Natural killer cell (primary cell): ENCODE data around the gene POU6F2. TPM values are rescaled to one million over a fixed set of nuclear protein-coding genes. Genes with fewer than 3 reads are reported as not detected.

Experiments
- ATAC-seq, 3 donors: fragments of 150-1000 bp in 2 of 3; fragments of 200-7000 bp in 1 of 3; cut with Tn5 transposase; 1 replicate in 1 of 3; 2 replicates in 2 of 3; pipeline ENCODE4 v1.10.0; 2021; ENCODE audit warnings: mild to moderate bottlenecking in 2 of 3, moderate library complexity in 2 of 3
- DNase-seq, 2 donors: peaks; one replicate each; pipeline versions ENCODE4 v3.0.0 to v3.0.0-alpha.2; 2013 to 2021; ENCODE audit warnings: mixed read lengths in 1 of 2
- H3K27ac ChIP-seq: one replicate; pipeline ENCODE4 v1.5.1; 2013; ENCODE audit warnings: mild to moderate bottlenecking, low read length
- H3K27me3 ChIP-seq: one replicate; pipeline ENCODE4 v1.6.1; 2013; ENCODE audit warnings: low read length; ENCODE audit not compliant: control insufficient read depth, insufficient read depth
- H3K36me3 ChIP-seq: one replicate; pipeline ENCODE4 v1.6.1; 2013; ENCODE audit warnings: low read length; ENCODE audit not compliant: control insufficient read depth, insufficient read depth
- H3K4me1 ChIP-seq: one replicate; pipeline ENCODE4 v1.6.1; 2013; ENCODE audit warnings: low read length; ENCODE audit not compliant: control insufficient read depth, insufficient read depth
- H3K4me3 ChIP-seq: one replicate; pipeline ENCODE4 v1.5.1; 2013; ENCODE audit warnings: low read length
- H3K9me3 ChIP-seq: one replicate; pipeline ENCODE4 v1.6.1; 2013; ENCODE audit warnings: low read length; ENCODE audit not compliant: control insufficient read depth, insufficient read depth
- H3K27ac Mint-ChIP-seq, 2 donors: one replicate each; pipeline ENCODE4 v1.8.0; 2022; ENCODE audit warnings: mild to moderate bottlenecking in 2 of 2, mixed read lengths in 2 of 2, moderate library complexity in 1 of 2
- H3K27me3 Mint-ChIP-seq, 2 donors: one replicate each; pipeline ENCODE4 v1.8.0; 2022; ENCODE audit warnings: low read depth in 2 of 2, mixed read lengths in 2 of 2
- H3K36me3 Mint-ChIP-seq: one replicate; pipeline ENCODE4 v1.8.0; 2022; ENCODE audit warnings: mixed read lengths
- H3K4me1 Mint-ChIP-seq, 2 donors: one replicate each; pipeline ENCODE4 v1.8.0; 2022; ENCODE audit warnings: mixed read lengths in 2 of 2
- H3K4me3 Mint-ChIP-seq: one replicate; pipeline ENCODE4 v1.8.0; 2022; ENCODE audit warnings: mild to moderate bottlenecking, moderate library complexity, mixed read lengths
- H3K9me3 Mint-ChIP-seq, 2 donors: one replicate each; pipeline ENCODE4 v1.8.0; 2022; ENCODE audit warnings: mixed read lengths in 2 of 2
- CTCF ChIP-seq: fragments of 200-600 bp; IDR thresholded peaks from one replicate; pipeline ENCODE4 v1.8.0; 2022; ENCODE audit warnings: antibody characterized with exemption
- WGBS: methylation state at CpG from one replicate; pipeline ENCODE4 v1.1.7; 2013; ENCODE audit warnings: missing lambda C conversion rate; ENCODE audit not compliant: insufficient coverage; 5-methylcytosine and 5-hydroxymethylcytosine counted together
- intact Hi-C: fragments of 100-400 bp; cut with micrococcal nuclease; formaldehyde crosslinking; loops from one replicate; pipeline ENCODE4 v1.14.2; 2022
- total RNA-seq, 4 donors: library from RNA; stranded (reverse); fragments of 120-200 nt in 1 of 4; gene quantifications; one replicate each; pipeline versions ENCODE4 v1.2.3 to v1.2.4, GENCODE V29; 2013 to 2022

Gene POU6F2
- total RNA-seq, 3 donors from 2014 or later (not counting 1 experiment from before 2014, with no cell fraction given) = 0.28 to 0.29 TPM; not detected in 1

- no peak overlapping the region for H3K4me3 ChIP-seq
- Mint-ChIP-seq H3K9me3 (no peaks in the 10 kb centered on the region), H3K27ac (no peak overlapping the region), H3K36me3 (no peaks in the 10 kb centered on the region), H3K4me1 (no peaks in the 10 kb centered on the region), H3K4me3 (no peak overlapping the region), H3K27me3 (peaks cover 8 to 14% of the 10 kb centered on the region in 2 donors)
- no peaks in the 10 kb centered on the region for H3K9me3 ChIP-seq
- no peak for TF ChIP-seq CTCF
- intact Hi-C loops = no loop called here
- WGBS = no CpG with 5 or more reads among the region's 1 CpG
- no peak overlapping the region for H3K27ac ChIP-seq
- no peak for DNase-seq
- H3K36me3 ChIP-seq = no peaks in the 10 kb centered on the region
- ATAC-seq = no peak
- no peaks in the 10 kb centered on the region for H3K27me3 ChIP-seq
- no peaks in the 10 kb centered on the region for H3K4me1 ChIP-seq
Measured at GRCh38 chr7:39383136-39383535, 405.4 kb downstream of the POU6F2 start.

- Histone ChIP-seq H3K36me3 (no peaks in the 10 kb centered on the region), H3K27me3 (no peaks in the 10 kb centered on the region), H3K27ac (no peak overlapping the region), H3K9me3 (no peaks in the 10 kb centered on the region), H3K4me3 (no peak overlapping the region), H3K4me1 (no peaks in the 10 kb centered on the region)
- WGBS = 92% methylated on average over 2 of the region's 2 CpGs
- DNase-seq (no peak), ATAC-seq (no peak)
- Mint-ChIP-seq H3K27ac (no peak overlapping the region), H3K36me3 (no peaks in the 10 kb centered on the region), H3K4me3 (no peak overlapping the region), H3K4me1 (no peaks in the 10 kb centered on the region), H3K9me3 (no peaks in the 10 kb centered on the region), H3K27me3 (peaks cover 6 to 14% of the 10 kb centered on the region in 2 donors)
- intact Hi-C loops = no loop called here
- TF ChIP-seq CTCF = no peak
Measured at GRCh38 chr7:39384386-39384785, 406.7 kb downstream of the POU6F2 start.

GRCh38 chr7:39386718-39387117 lies 409.0 kb downstream of the POU6F2 start:
- no peak for TF ChIP-seq CTCF
- no peak overlapping the region for H3K4me3 Mint-ChIP-seq
- H3K27me3 ChIP-seq = no peaks in the 10 kb centered on the region
- no peaks in the 10 kb centered on the region for H3K36me3 ChIP-seq
- H3K27me3 Mint-ChIP-seq = peaks cover 0 to 12% of the 10 kb centered on the region in 2 donors
- no peak overlapping the region for H3K4me3 ChIP-seq
- no peak for ATAC-seq
- no peak overlapping the region for H3K27ac Mint-ChIP-seq
- H3K9me3 Mint-ChIP-seq = no peaks in the 10 kb centered on the region
- H3K36me3 Mint-ChIP-seq = no peaks in the 10 kb centered on the region
- no peaks in the 10 kb centered on the region for H3K4me1 ChIP-seq
- 83% methylated on average over 5 of the region's 5 CpGs for WGBS
- H3K4me1 Mint-ChIP-seq = no peaks in the 10 kb centered on the region
- intact Hi-C loops = no loop called here
- H3K27ac ChIP-seq = no peak overlapping the region
- no peaks in the 10 kb centered on the region for H3K9me3 ChIP-seq
- no peak for DNase-seq

- no peaks in the 10 kb centered on the region for H3K36me3 ChIP-seq
- TF ChIP-seq CTCF = no peak
- no peak for DNase-seq
- Mint-ChIP-seq H3K36me3 (no peaks in the 10 kb centered on the region), H3K9me3 (no peaks in the 10 kb centered on the region), H3K27ac (no peak overlapping the region), H3K4me3 (no peak overlapping the region), H3K4me1 (no peaks in the 10 kb centered on the region), H3K27me3 (peaks cover 16 to 39% of the 10 kb centered on the region in 2 donors)
- no peak overlapping the region for H3K4me3 ChIP-seq
- ATAC-seq = no peak
- H3K27me3 ChIP-seq = no peaks in the 10 kb centered on the region
- H3K4me1 ChIP-seq = no peaks in the 10 kb centered on the region
- intact Hi-C loops = no loop called here
- no peak overlapping the region for H3K27ac ChIP-seq
- no peaks in the 10 kb centered on the region for H3K9me3 ChIP-seq
- WGBS = 82% methylated on average over 2 of the region's 2 CpGs
Measured at GRCh38 chr7:39392151-39392550, 414.4 kb downstream of the POU6F2 start.
